Parathyroid adenoma (tissue), 2 donors: Measurements from ENCODE around the gene KCNIP2.

Experiments
- H2AFZ ChIP-seq: fragments of 300-600 bp; sonication (generic); one replicate; pipeline ENCODE4 v1.7.0; 2017; ENCODE audit warnings: antibody characterized with exemption, mild to moderate bottlenecking
- H3K27ac ChIP-seq: fragments of 300-600 bp; sonication (generic); one replicate; pipeline ENCODE4 v1.7.0; 2017
- H3K27me3 ChIP-seq: fragments of 300-600 bp; sonication (generic); one replicate; pipeline ENCODE4 v1.7.0; 2017; ENCODE audit warnings: low read length; ENCODE audit not compliant: control insufficient read depth, insufficient read depth
- H3K36me3 ChIP-seq: fragments of 300-600 bp; sonication (generic); one replicate; pipeline ENCODE4 v1.7.0; 2017; ENCODE audit warnings: low read length; ENCODE audit not compliant: control insufficient read depth, insufficient read depth
- H3K4me1 ChIP-seq: fragments of 300-600 bp; sonication (generic); one replicate; pipeline ENCODE4 v1.7.0; 2017; ENCODE audit warnings: control low read depth
- H3K4me2 ChIP-seq: fragments of 300-600 bp; sonication (generic); one replicate; pipeline ENCODE4 v1.7.0; 2017; ENCODE audit warnings: low read length
- H3K4me3 ChIP-seq: fragments of 300-600 bp; sonication (generic); one replicate; pipeline ENCODE4 v1.7.0; 2017; ENCODE audit warnings: low read depth, low read length
- H3K79me2 ChIP-seq: fragments of 300-600 bp; sonication (generic); one replicate; pipeline ENCODE4 v1.7.0; 2017; ENCODE audit warnings: control low read depth
- H3K9ac ChIP-seq: fragments of 300-600 bp; sonication (generic); one replicate; pipeline ENCODE4 v1.7.0; 2017; ENCODE audit warnings: mild to moderate bottlenecking
- H3K9me3 ChIP-seq: fragments of 300-600 bp; sonication (generic); one replicate; pipeline ENCODE4 v1.7.0; 2017; ENCODE audit warnings: low read length; ENCODE audit not compliant: control insufficient read depth
- CTCF ChIP-seq: fragments of 300-600 bp; sonication (generic); IDR thresholded peaks from one replicate; pipeline ENCODE4 v1.7.0; 2017; ENCODE audit warnings: antibody characterized with exemption, mild to moderate bottlenecking
- donor health status: primary hyperparathyroidism.

Gene KCNIP2

GRCh38 chr10:101782811-101783735 lies 60.5 kb downstream of the KCNIP2 start, which contains the start of gene NPM3:
NPM3 (minus strand) TSS chr10:101783446; CDS start chr10:101783390, 56 bp downstream.
- peaks cover 7% of the 10 kb centered on the region for H3K79me2 ChIP-seq
- peak within 1 kb of the TSS; percentile 84 for H3K4me3 ChIP-seq
- H3K4me2 ChIP-seq = peak within 1 kb of the TSS; percentile 94
- peaks cover 50% of the 10 kb centered on the region for H3K4me1 ChIP-seq
- H2AFZ ChIP-seq = peak within 1 kb of the TSS; percentile 86
- no peak within 1 kb of the TSS for H3K9ac ChIP-seq
- H3K36me3 ChIP-seq = no peaks in the 10 kb centered on the region
- H3K27ac ChIP-seq = peak within 1 kb of the TSS; percentile 88
- no peaks in the 10 kb centered on the region for H3K9me3 ChIP-seq
- no peak for TF ChIP-seq CTCF
- no peaks in the 10 kb centered on the region for H3K27me3 ChIP-seq

- no peaks in the 10 kb centered on the region for H3K9me3 ChIP-seq
- no peak overlapping the region for H3K27ac ChIP-seq
- no peak overlapping the region for H3K9ac ChIP-seq
- H3K4me2 ChIP-seq = peak overlapping the region; percentile 94
- no peak overlapping the region for H2AFZ ChIP-seq
- no peaks in the 10 kb centered on the region for H3K27me3 ChIP-seq
- peak overlapping the region; percentile 84 for H3K4me3 ChIP-seq
- H3K79me2 ChIP-seq = peaks cover 2% of the 10 kb centered on the region
- H3K4me1 ChIP-seq = peaks cover 50% of the 10 kb centered on the region
- no peaks in the 10 kb centered on the region for H3K36me3 ChIP-seq
- no peak for TF ChIP-seq CTCF
Observed at GRCh38 chr10:101781984-101782810, 61.4 kb downstream of the KCNIP2 start.

GRCh38 chr10:101781655-101781983 lies 62.0 kb downstream of the KCNIP2 start:
- TF ChIP-seq CTCF = no peak
- Histone ChIP-seq H3K79me2 (no peaks in the 10 kb centered on the region), H3K9me3 (no peaks in the 10 kb centered on the region), H3K4me3 (no peak overlapping the region), H3K4me2 (peak overlapping the region; percentile 4), H3K27me3 (no peaks in the 10 kb centered on the region), H3K4me1 (peaks cover 50% of the 10 kb centered on the region), H3K27ac (no peak overlapping the region), H3K36me3 (no peaks in the 10 kb centered on the region), H3K9ac (no peak overlapping the region), H2AFZ (no peak overlapping the region)

- Histone ChIP-seq H3K4me1 (peaks cover 47% of the 10 kb centered on the region), H3K9ac (no peak overlapping the region), H3K36me3 (no peaks in the 10 kb centered on the region), H3K79me2 (no peaks in the 10 kb centered on the region), H3K4me2 (peak overlapping the region; percentile 29), H3K9me3 (no peaks in the 10 kb centered on the region), H2AFZ (no peak overlapping the region), H3K27me3 (no peaks in the 10 kb centered on the region), H3K27ac (no peak overlapping the region), H3K4me3 (no peak overlapping the region)
- TF ChIP-seq CTCF = peak; percentile 92
Observed at GRCh38 chr10:101780818-101781654, 62.6 kb downstream of the KCNIP2 start.
